Esophagus muscularis mucosa (tissue), 4 donors: ENCODE measurements around the gene BHLHA9. TPM values are rescaled to one million over a fixed set of nuclear protein-coding genes. Genes with fewer than 3 reads are reported as not detected.

Experiments used
- DNase-seq: peaks from one replicate; pipeline ENCODE4 v3.0.0-alpha.2; 2017; ENCODE audit errors: extremely low spot score
- H3K27ac ChIP-seq, 4 donors: fragments of 200-600 bp; sonication (generic); replicated peaks in 1 of 4; 1 replicate in 3 of 4; 2 replicates in 1 of 4; pipeline ENCODE4 v1.5.1; 2016 to 2019; ENCODE audit warnings: mild to moderate bottlenecking in 1 of 4
- H3K27me3 ChIP-seq, 4 donors: fragments of 200-600 bp; sonication (generic); one replicate each; pipeline versions ENCODE4 v1.5.1 to v1.6.0; 2016 to 2019
- H3K36me3 ChIP-seq, 4 donors: fragments of 200-600 bp; sonication (generic); one replicate each; pipeline ENCODE4 v1.5.1; 2016 to 2019
- H3K4me1 ChIP-seq, 4 donors: fragments of 200-600 bp; sonication (generic); one replicate each; pipeline ENCODE4 v1.5.1; 2016 to 2019
- H3K4me3 ChIP-seq, 4 donors: fragments of 200-600 bp; sonication (generic); 1 replicate in 2 of 4; 2 replicates in 2 of 4; pipeline ENCODE4 v1.5.1; 2016 to 2019; ENCODE audit warnings: mild to moderate bottlenecking in 4 of 4, moderate library complexity in 1 of 4
- H3K9me3 ChIP-seq, 4 donors: fragments of 200-600 bp; sonication (generic); 1 replicate in 3 of 4; 2 replicates in 1 of 4; pipeline ENCODE4 v1.5.1; 2016 to 2019
- CTCF ChIP-seq, 3 experiments: fragments of 200-600 bp in 2 of 3; fragments of 450-650 bp in 1 of 3; sonication (generic) in 2 of 3; IDR thresholded peaks; one replicate each; pipeline ENCODE4 v1.5.1; 2017 to 2019; ENCODE audit warnings: antibody characterized with exemption in 3 of 3, mild to moderate bottlenecking in 2 of 3, moderate library complexity in 1 of 3
- EP300 ChIP-seq: sonication (generic); formaldehyde crosslinking; IDR thresholded peaks from one replicate; pipeline ENCODE4 v1.6.1; 2017; ENCODE audit warnings: antibody characterized with exemption
- POLR2A ChIP-seq: fragments of 450-650 bp; IDR thresholded peaks from one replicate; pipeline ENCODE4 v1.6.1; 2017; ENCODE audit warnings: antibody characterized with exemption, moderate library complexity, mild to moderate bottlenecking, low read depth
- POLR2AphosphoS5 ChIP-seq, 2 donors: sonication (generic); formaldehyde crosslinking; IDR thresholded peaks; one replicate each; pipeline ENCODE4 v1.6.1; 2017; ENCODE audit warnings: antibody characterized with exemption in 2 of 2
- WGBS: methylation state at CpG from one replicate; pipeline ENCODE4 v1.1.5; 2018; 5-methylcytosine and 5-hydroxymethylcytosine counted together
- intact Hi-C: fragments of 100-400 bp; cut with DNase I; formaldehyde crosslinking; loops from one replicate; pipeline ENCODE4 v1.15.1; 2023
- total RNA-seq, 4 donors: library from RNA; depleted of rRNA; stranded (reverse); fragments of >200 nt; gene quantifications; one replicate each; pipeline versions ENCODE4 v1.1.0 to v1.2.1, GENCODE V29; 2016

The BHLHA9 gene
- total RNA-seq, 4 donors from 2014 or later: not detected

GRCh38 chr17:1256699-1257098, 13.5 kb upstream of the BHLHA9 start:
- H3K27ac ChIP-seq: no peak overlapping the region
- peaks cover 0 to 4% (median 0%) of the 10 kb centered on the region in 4 donors for H3K27me3 ChIP-seq
- DNase-seq: no peak
- no peak overlapping the region for H3K4me3 ChIP-seq
- WGBS: 69% methylated on average over 16 of the region's 16 CpGs
- no peaks in the 10 kb centered on the region for H3K9me3 ChIP-seq
- TF ChIP-seq POLR2A (no peak), EP300 (no peak), CTCF (IDR thresholded peaks at IDR 0.05) (no peak), POLR2AphosphoS5 (IDR thresholded peaks at IDR 0.05) (no peak)
- intact Hi-C loops: no loop called here
- no peaks in the 10 kb centered on the region for H3K36me3 ChIP-seq
- H3K4me1 ChIP-seq: peaks cover 12 to 30% (median 27%) of the 10 kb centered on the region in 4 donors

- H3K27me3 ChIP-seq: peaks cover 0 to 4% (median 0%) of the 10 kb centered on the region in 4 donors
- H3K4me1 ChIP-seq: peaks cover 12 to 18% (median 15%) of the 10 kb centered on the region in 4 donors
- DNase-seq: no peak
- intact Hi-C loops: no loop called here
- no peaks in the 10 kb centered on the region for H3K36me3 ChIP-seq
- H3K9me3 ChIP-seq: no peaks in the 10 kb centered on the region
- H3K4me3 ChIP-seq: peak overlapping the region; percentile 56 to 65 (median 60)
- WGBS: 13% methylated on average over 24 of the region's 43 CpGs
- no peak for TF ChIP-seq POLR2AphosphoS5 (IDR thresholded peaks at IDR 0.05)
- peak overlapping the region; percentile 65 to 86 (median 82) for H3K27ac ChIP-seq
Observed at GRCh38 chr17:1260086-1260769, 10.0 kb upstream of the BHLHA9 start.

- no peak for DNase-seq
- peaks cover 12 to 18% (median 15%) of the 10 kb centered on the region in 4 donors for H3K4me1 ChIP-seq
- H3K27ac ChIP-seq: peak overlapping the region in 2 of 4 donors; percentile 83 to 86
- H3K9me3 ChIP-seq: no peaks in the 10 kb centered on the region
- no peaks in the 10 kb centered on the region for H3K36me3 ChIP-seq
- intact Hi-C loops: no loop called here
- peaks cover 0 to 4% (median 0%) of the 10 kb centered on the region in 4 donors for H3K27me3 ChIP-seq
- no peak overlapping the region for H3K4me3 ChIP-seq
- TF ChIP-seq EP300 (no peak), POLR2A (no peak), POLR2AphosphoS5 (IDR thresholded peaks at IDR 0.05) (no peak), CTCF (IDR thresholded peaks at IDR 0.05) (no peak)
- WGBS: 93% methylated on average over 6 of the region's 6 CpGs
Observed at GRCh38 chr17:1260770-1261161, 9.5 kb upstream of the BHLHA9 start.

- TF ChIP-seq POLR2AphosphoS5 (IDR thresholded peaks at IDR 0.05) (no peak), POLR2A (no peak), CTCF (IDR thresholded peaks at IDR 0.05) (no peak), EP300 (no peak)
- Histone ChIP-seq H3K4me3 (no peak overlapping the region), H3K36me3 (no peaks in the 10 kb centered on the region), H3K4me1 (peaks cover 12 to 33% (median 30%) of the 10 kb centered on the region in 4 donors), H3K9me3 (no peaks in the 10 kb centered on the region), H3K27ac (no peak overlapping the region), H3K27me3 (no peaks in the 10 kb centered on the region)
- intact Hi-C loops: no loop called here
- DNase-seq: no peak
- WGBS: 67% methylated on average over 9 of the region's 9 CpGs
Observed at GRCh38 chr17:1264196-1264595, 6.0 kb upstream of the BHLHA9 start.

GRCh38 chr17:1267471-1267943, 2.7 kb upstream of the BHLHA9 start:
- no peaks in the 10 kb centered on the region for H3K36me3 ChIP-seq
- TF ChIP-seq EP300: no peak
- no peak for TF ChIP-seq POLR2A
- TF ChIP-seq CTCF (IDR thresholded peaks at IDR 0.05): no peak
- no peak for TF ChIP-seq POLR2AphosphoS5 (IDR thresholded peaks at IDR 0.05)
- DNase-seq: no peak
- H3K27ac ChIP-seq: peak overlapping the region; percentile 90 to 95 (median 93)
- H3K4me1 ChIP-seq: peaks cover 4 to 37% (median 29%) of the 10 kb centered on the region in 4 donors
- H3K27me3 ChIP-seq: peaks cover 0 to 31% (median 12%) of the 10 kb centered on the region in 4 donors
- H3K9me3 ChIP-seq: no peaks in the 10 kb centered on the region
- H3K4me3 ChIP-seq: peak overlapping the region; percentile 73 to 91 (median 78)
- WGBS: 14% methylated on average over 17 of the region's 17 CpGs
- intact Hi-C loops: no loop called here
